Measurements from ENCODE around the gene MGAT4A. TPM values are rescaled to one million over a fixed set of nuclear protein-coding genes. Genes with fewer than 3 reads are reported as not detected.

MGAT4A gene
- total and polyA plus RNA-seq, 9 of the 15 experiments (the other 6 are each of a cell fraction or from before 2014, with no cell fraction given): 0.03 to 0.53 (median 0.18) TPM; not detected in 2

DNA sequence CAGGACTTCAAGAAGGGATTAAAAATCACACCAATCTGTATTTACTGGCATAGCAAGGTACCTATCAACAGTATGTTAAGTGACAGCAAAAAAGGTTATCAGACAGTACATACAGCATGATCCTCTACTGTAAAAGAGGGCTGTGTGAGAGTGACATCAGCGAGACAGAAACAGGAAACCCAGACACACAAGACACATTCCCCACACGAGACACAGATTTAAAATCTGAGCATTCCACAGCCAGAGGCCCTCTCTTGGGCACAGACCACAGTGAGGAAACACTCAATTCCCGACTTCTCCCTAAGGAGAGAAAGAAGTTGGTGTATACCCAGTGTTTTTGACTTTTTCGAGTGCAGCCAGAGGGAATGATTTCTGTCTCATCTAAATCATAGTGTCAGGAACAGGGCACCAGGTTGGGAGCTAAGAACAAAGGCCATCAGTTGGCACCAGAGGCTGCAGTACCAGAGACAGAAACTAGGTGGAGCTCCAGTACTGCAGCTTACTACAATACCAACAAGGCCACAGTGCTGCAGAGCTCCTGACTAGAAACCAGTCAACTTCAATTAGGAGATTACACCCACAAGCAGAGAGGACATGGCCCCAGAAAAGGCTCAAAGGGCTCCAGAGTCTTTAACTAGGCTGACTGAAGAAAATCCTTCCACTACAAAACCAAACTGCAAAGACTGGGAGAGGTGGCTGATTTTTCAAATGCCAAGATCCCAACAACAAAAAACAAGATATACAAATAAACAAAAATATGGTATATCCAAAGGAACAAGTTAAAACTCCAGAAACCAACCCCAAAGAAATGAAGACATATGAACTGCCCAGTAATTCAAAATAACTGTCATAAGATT lies 81.6 kb downstream of the MGAT4A start (continued):
- peak; percentile 87 for TF ChIP-seq REST (IDR thresholded peaks at IDR 0.05; ENCODE audit: borderline replicate concordance)
- no peak for TF ChIP-seq REST (CRISPR knock-in tag; IDR thresholded peaks at IDR 0.05; ENCODE audit: low read depth)
- TF ChIP-seq ZNF398 (CRISPR knock-in tag; IDR thresholded peaks at IDR 0.05): no peak
- TF ChIP-seq ZNF311 (CRISPR knock-in tag; IDR thresholded peaks at IDR 0.05): no peak
- peak; percentile 89 for TF ChIP-seq SMC3 (conservative IDR thresholded peaks at IDR 0.05; ENCODE audit: insufficient read depth, low read depth, low read length)
- TF ChIP-seq, protein P1, sequence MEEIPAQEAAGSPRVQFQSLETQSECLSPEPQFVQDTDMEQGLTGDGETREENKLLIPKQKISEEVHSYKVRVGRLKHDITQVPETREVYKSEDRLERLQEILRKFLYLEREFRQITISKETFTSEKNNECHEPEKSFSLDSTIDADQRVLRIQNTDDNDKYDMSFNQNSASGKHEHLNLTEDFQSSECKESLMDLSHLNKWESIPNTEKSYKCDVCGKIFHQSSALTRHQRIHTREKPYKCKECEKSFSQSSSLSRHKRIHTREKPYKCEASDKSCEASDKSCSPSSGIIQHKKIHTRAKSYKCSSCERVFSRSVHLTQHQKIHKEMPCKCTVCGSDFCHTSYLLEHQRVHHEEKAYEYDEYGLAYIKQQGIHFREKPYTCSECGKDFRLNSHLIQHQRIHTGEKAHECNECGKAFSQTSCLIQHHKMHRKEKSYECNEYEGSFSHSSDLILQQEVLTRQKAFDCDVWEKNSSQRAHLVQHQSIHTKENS (CRISPR knock-in tag; IDR thresholded peaks at IDR 0.05): no peak
- TF ChIP-seq ARID1B (IDR thresholded peaks at IDR 0.05): no peak
- no peak for TF ChIP-seq MTA1 (IDR thresholded peaks at IDR 0.05; ENCODE audit: borderline replicate concordance)

Data from K562 (cell line).